ENCODE data around the gene LGALS1. TPM values are rescaled to one million over a fixed set of nuclear protein-coding genes. Genes with fewer than 3 reads are reported as not detected.
"Not testable (repeated sequence)": the region's sequence is repeated elsewhere in the genome, so short reads cannot be mapped to it uniquely, and the experiment has no call there.

Gene LGALS1
- total RNA-seq, 2 experiments from 2014 or later: 816 to 833 TPM

DNA sequence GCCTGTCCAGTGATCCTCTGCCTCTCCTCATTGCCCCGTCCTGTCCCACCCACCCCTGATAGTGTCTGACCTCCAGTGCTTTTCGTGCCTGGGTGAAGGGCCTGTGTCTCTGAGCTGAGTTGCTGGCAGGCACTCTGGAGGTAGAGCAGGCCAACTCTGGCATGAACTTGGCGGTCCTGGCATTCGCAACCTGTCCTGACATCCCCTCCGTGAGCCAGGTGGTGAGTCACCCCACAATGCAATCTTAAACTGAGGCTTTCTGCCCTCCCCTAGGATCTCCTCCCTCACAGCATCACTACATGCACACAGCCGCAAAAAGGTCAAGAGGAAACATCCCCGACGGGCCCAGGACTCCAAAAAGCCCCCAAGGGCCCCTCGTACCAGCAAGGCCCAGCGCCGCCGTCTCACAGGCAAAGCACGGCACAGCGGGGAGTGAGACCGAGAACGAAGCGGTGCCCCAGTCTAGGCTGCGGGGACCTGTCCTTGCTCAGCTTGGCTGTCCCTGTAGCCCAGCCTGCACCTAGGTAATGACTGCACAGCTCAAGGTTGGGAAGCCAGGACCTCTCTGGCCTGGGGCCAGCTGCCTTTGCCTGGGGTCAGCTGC, 15.6 kb downstream of the LGALS1 start:
- H3K36me3 Mint-ChIP-seq: peaks cover 42% of the 10 kb centered on the region
- H3K27me3 Mint-ChIP-seq: no peaks in the 10 kb centered on the region
- no peak overlapping the region for H3K27ac Mint-ChIP-seq
- intact Hi-C loops (cut with micrococcal nuclease): no loop called here
- H3K9me3 Mint-ChIP-seq: no peaks in the 10 kb centered on the region
- H3K4me3 Mint-ChIP-seq: no peak overlapping the region
- ChIA-PET POLR2A (no interaction called here), CTCF (no interaction called here)
- peaks cover 24% of the 10 kb centered on the region for H3K4me1 Mint-ChIP-seq (ENCODE audit: low read depth)
- DNase-seq: no peak

GRCh38 chr22:37692627-37693285, 17.3 kb downstream of the LGALS1 start:
- DNase-seq: no peak
- Mint-ChIP-seq H3K4me1 (ENCODE audit: low read depth) (peaks cover 17% of the 10 kb centered on the region), H3K4me3 (no peak overlapping the region), H3K27me3 (no peaks in the 10 kb centered on the region), H3K36me3 (peaks cover 39% of the 10 kb centered on the region), H3K27ac (no peak overlapping the region), H3K9me3 (no peaks in the 10 kb centered on the region)
- intact Hi-C loops (cut with micrococcal nuclease): no loop called here
- ChIA-PET POLR2A (no interaction called here), CTCF (no interaction called here)

DNA sequence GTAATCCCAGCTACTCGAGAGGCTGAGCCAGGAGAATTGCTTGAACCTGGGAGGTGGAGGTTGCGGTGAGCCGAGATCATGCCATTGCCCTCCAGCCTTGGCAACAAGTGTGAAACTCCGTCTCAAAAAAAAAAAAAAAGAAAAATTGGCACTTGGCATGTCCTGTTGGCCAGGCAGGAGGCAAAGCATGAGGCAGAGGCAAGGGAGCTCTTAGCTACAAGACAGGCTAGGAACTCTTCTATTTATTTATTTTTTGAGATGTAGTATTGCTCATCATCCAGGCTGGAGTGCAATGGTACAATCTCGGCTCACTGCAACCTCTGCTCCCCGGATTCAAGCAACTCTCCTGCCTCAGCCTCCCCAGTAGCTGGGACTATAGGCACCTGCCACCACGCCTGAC, 18.7 kb downstream of the LGALS1 start:
- H3K27ac Mint-ChIP-seq; H3K4me3 Mint-ChIP-seq; H3K27me3 Mint-ChIP-seq; H3K4me1 Mint-ChIP-seq (ENCODE audit: low read depth); DNase-seq; H3K9me3 Mint-ChIP-seq; intact Hi-C loops (cut with micrococcal nuclease): not testable (repeated sequence)
- peaks cover 29% of the 10 kb centered on the region for H3K36me3 Mint-ChIP-seq
- ChIA-PET POLR2A (interaction anchor here (0.6 kb wide), 1 partner anchor 49 kb away, joined by 3 read pairs; no protein-coding TSS in a partner anchor), CTCF (interaction anchor here (0.6 kb wide), 1 partner anchor 169 kb away, joined by 3 read pairs; no protein-coding TSS in a partner anchor)

DNA sequence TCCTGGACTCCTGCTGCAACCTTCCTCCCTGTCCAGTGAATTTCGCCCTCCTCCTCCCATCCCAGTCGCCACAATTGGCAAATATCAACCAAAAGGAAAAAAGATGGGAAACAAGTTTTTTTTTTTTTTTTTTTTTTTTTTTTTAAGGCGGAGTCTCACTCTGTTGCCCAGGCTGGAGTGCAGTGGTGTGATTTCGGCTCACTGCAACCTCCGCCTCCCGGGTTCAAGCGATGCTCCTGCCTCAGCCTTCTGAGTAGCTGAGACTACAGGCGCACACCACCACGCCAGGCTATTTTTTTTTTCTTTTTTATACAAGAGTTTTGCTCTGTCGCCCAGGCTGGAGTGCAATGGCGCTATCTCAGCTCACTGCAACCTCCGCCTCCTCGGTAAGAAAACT, 20.8 kb downstream of the LGALS1 start:
- intact Hi-C loops (cut with micrococcal nuclease); H3K27me3 Mint-ChIP-seq; H3K4me1 Mint-ChIP-seq (ENCODE audit: low read depth); H3K9me3 Mint-ChIP-seq; H3K27ac Mint-ChIP-seq; DNase-seq; H3K4me3 Mint-ChIP-seq: not testable (repeated sequence)
- POLR2A ChIA-PET: interaction anchor here (0.6 to 1.5 kb wide), 3 partner anchors 9 to 65 kb away, joined by 3 to 4 read pairs (median 4); partner anchors contain the start of gene LGALS1
- H3K36me3 Mint-ChIP-seq: peaks cover 20% of the 10 kb centered on the region
- CTCF ChIA-PET: interaction anchor here (0.6 to 1.6 kb wide), 4 partner anchors 15 to 352 kb away, joined by 3 to 6 read pairs (median 4); no protein-coding TSS in a partner anchor

GRCh38 chr22:37696657-37697537, 21.5 kb downstream of the LGALS1 start, which contains the start of gene TRIOBP:
TSS of gene TRIOBP (plus strand) at chr22:37697048. CDS start at chr22:37701366, 4,318 bp downstream.
- Mint-ChIP-seq H3K9me3 (no peaks in the 10 kb centered on the region), H3K27ac (no peak within 1 kb of the TSS), H3K4me3 (peak within 1 kb of the TSS; percentile 50), H3K4me1 (ENCODE audit: low read depth) (peaks cover 9% of the 10 kb centered on the region), H3K27me3 (no peaks in the 10 kb centered on the region), H3K36me3 (peaks cover 15% of the 10 kb centered on the region)
- ChIA-PET POLR2A (interaction anchor here (0.6 to 1.5 kb wide), 2 partner anchors 9 to 64 kb away, joined by 4 read pairs; no protein-coding TSS in a partner anchor), CTCF (interaction anchor here (0.6 to 1.8 kb wide), 5 partner anchors 16 to 352 kb away, joined by 3 to 8 read pairs (median 4); partner anchors contain the start of gene LGALS1)
- intact Hi-C loops (cut with micrococcal nuclease): no loop called here
- peak; percentile 92 for DNase-seq

DNA sequence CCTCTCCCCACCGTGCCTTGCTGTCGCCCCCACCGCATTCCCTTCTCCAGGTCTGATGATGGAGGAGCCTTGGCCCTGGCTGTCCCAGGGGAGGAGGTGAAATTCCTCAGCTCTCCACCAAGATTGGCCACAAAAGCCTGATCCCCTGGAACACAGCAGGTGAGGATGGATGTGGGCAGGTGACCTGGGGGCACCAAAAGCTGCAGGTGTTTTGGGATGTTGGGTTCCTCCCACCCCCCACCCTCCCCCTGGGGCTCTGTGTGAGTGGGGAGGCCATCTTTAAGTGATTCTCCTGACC, 22.1 kb downstream of the LGALS1 start:
- DNase-seq: no peak
- CTCF ChIA-PET: interaction anchor here (0.6 to 1.8 kb wide), 2 partner anchors 22 to 54 kb away, joined by 3 to 8 read pairs; partner anchors contain the start of gene LGALS1
- Mint-ChIP-seq H3K27me3 (no peaks in the 10 kb centered on the region), H3K9me3 (no peaks in the 10 kb centered on the region), H3K27ac (no peak overlapping the region), H3K36me3 (peaks cover 13% of the 10 kb centered on the region), H3K4me1 (ENCODE audit: low read depth) (peaks cover 9% of the 10 kb centered on the region), H3K4me3 (no peak overlapping the region)
- POLR2A ChIA-PET: no interaction called here
- intact Hi-C loops (cut with micrococcal nuclease): no loop called here

DNA sequence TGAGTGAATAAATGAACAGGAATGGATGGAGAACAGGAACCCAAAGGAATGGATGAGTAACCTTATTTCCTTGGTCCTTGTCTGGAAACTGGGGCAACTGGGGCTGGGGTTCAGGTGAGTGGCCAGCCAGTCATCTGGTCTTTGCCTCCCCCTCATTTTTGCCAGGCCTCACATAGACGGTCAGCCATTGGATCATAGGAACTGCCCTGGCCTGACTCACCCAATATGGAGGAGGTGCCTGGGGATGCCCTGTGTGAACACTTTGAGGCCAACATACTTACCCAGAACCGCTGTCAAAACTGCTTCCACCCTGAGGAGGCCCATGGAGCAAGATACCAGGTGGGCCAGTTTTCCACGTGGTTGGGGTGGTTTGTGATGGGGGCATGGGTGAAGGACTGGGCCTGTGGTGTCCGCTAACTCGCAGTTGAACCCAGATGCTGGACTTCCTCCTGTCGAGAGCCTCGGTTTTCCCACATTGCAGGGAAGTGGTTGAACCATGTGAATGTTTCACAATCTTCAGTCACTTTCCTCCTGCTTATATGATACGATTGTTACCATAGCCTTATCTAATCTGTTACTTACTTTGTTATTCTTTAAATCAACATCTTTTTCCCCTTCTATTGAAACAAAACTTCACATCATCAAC, 25.8 kb downstream of the LGALS1 start:
- Mint-ChIP-seq H3K36me3 (peaks cover 3% of the 10 kb centered on the region), H3K27ac (no peak overlapping the region), H3K4me3 (no peak overlapping the region), H3K4me1 (ENCODE audit: low read depth) (peaks cover 3% of the 10 kb centered on the region), H3K9me3 (no peaks in the 10 kb centered on the region), H3K27me3 (no peaks in the 10 kb centered on the region)
- POLR2A ChIA-PET: no interaction called here
- CTCF ChIA-PET: no interaction called here
- DNase-seq: no peak
- intact Hi-C loops (cut with micrococcal nuclease): no loop called here

DNA sequence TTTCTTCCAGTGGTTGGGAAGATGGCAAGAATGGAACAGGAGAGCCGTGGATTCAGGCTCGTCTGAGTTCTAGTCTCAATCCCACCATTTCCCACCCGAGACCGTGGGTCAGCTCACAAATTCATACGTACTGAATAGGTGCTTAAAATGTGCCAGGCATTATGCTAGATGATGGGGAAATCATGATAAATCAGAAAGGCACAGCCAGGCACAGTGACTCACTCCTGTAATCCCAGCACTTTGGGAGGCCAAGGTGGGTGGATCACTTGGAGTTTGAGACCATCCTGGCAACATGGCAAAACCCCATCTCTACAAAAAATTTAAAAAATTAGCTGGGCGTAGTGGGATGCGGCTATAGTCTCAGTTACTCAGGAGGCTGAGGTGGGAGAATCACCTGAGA, 28.5 kb downstream of the LGALS1 start:
- POLR2A ChIA-PET: no interaction called here
- no peaks in the 10 kb centered on the region for H3K4me1 Mint-ChIP-seq (ENCODE audit: low read depth)
- no peaks in the 10 kb centered on the region for H3K9me3 Mint-ChIP-seq
- CTCF ChIA-PET: interaction anchor here (0.7 to 1.7 kb wide), 2 partner anchors 15 to 23 kb away, joined by 3 to 4 read pairs; no protein-coding TSS in a partner anchor
- DNase-seq: no peak
- peaks cover 3% of the 10 kb centered on the region for H3K36me3 Mint-ChIP-seq
- H3K4me3 Mint-ChIP-seq: no peak overlapping the region
- intact Hi-C loops (cut with micrococcal nuclease): no loop called here
- H3K27me3 Mint-ChIP-seq: no peaks in the 10 kb centered on the region
- H3K27ac Mint-ChIP-seq: no peak overlapping the region

- CTCF ChIA-PET: interaction anchor here (1.7 kb wide), 1 partner anchor 24 kb away, joined by 4 read pairs; no protein-coding TSS in a partner anchor
These were observed 29.2 kb downstream of the LGALS1 start for GRCh38 chr22:37704645-37705044.

GRCh38 chr22:37705205-37705604, 29.8 kb downstream of the LGALS1 start:
- Mint-ChIP-seq H3K27me3 (no peaks in the 10 kb centered on the region), H3K27ac (no peak overlapping the region), H3K9me3 (no peaks in the 10 kb centered on the region), H3K4me3 (no peak overlapping the region), H3K4me1 (ENCODE audit: low read depth) (no peaks in the 10 kb centered on the region), H3K36me3 (peaks cover 3% of the 10 kb centered on the region)
- CTCF ChIA-PET: no interaction called here
- intact Hi-C loops (cut with micrococcal nuclease): no loop called here
- POLR2A ChIA-PET: no interaction called here
- DNase-seq: no peak

More at GRCh38 chr22:37704645-37705044, 29.2 kb downstream of the LGALS1 start:
- H3K4me1 Mint-ChIP-seq (ENCODE audit: low read depth): no peaks in the 10 kb centered on the region
- no peaks in the 10 kb centered on the region for H3K9me3 Mint-ChIP-seq
- H3K27ac Mint-ChIP-seq: no peak overlapping the region
- POLR2A ChIA-PET: no interaction called here
- intact Hi-C loops (cut with micrococcal nuclease): no loop called here
- peaks cover 3% of the 10 kb centered on the region for H3K36me3 Mint-ChIP-seq
- no peaks in the 10 kb centered on the region for H3K27me3 Mint-ChIP-seq
- no peak overlapping the region for H3K4me3 Mint-ChIP-seq
- DNase-seq: no peak

GRCh38 chr22:37708580-37709444, 33.4 kb downstream of the LGALS1 start:
- ChIA-PET POLR2A (no interaction called here), CTCF (no interaction called here)
- Mint-ChIP-seq H3K27me3 (no peaks in the 10 kb centered on the region), H3K4me1 (ENCODE audit: low read depth) (no peaks in the 10 kb centered on the region), H3K27ac (no peak overlapping the region), H3K9me3 (no peaks in the 10 kb centered on the region), H3K4me3 (no peak overlapping the region), H3K36me3 (peaks cover under 1% of the 10 kb centered on the region)
- intact Hi-C loops (cut with micrococcal nuclease): no loop called here
- DNase-seq: no peak
